Activated CD4-positive, alpha-beta T cell treated with anti-CD3 and anti-CD28 coated beads for 36 hours (primary cell): ENCODE measurements around the gene STAMBPL1. TPM values are rescaled to one million over a fixed set of nuclear protein-coding genes. Genes with fewer than 3 reads are reported as not detected.

Experiments used
- ATAC-seq: fragments of 200-7000 bp; cut with Tn5 transposase; one replicate; pipeline ENCODE4 v1.10.0; 2021; ENCODE audit warnings: mild to moderate bottlenecking, moderate library complexity
- CTCF ChIA-PET: fragments of 350-600 bp; sonication (Branson Sonifier 250); formaldehyde crosslinking; loops from one replicate; lab custom pipeline; 2021; ENCODE audit warnings: antibody characterized with exemption; lab: Charles Lee
- POLR2A ChIA-PET: fragments of 350-600 bp; sonication (Branson Sonifier 250); formaldehyde crosslinking; loops from one replicate; lab custom pipeline; 2021; ENCODE audit warnings: antibody characterized with exemption, inconsistent platforms; lab: Charles Lee
- DNase-seq: peaks from one replicate; pipeline ENCODE4 v3.0.0-alpha.2; 2020
- H3K27ac Mint-ChIP-seq: one replicate; pipeline ENCODE4 v1.8.0; 2021; ENCODE audit warnings: mixed read lengths
- H3K27me3 Mint-ChIP-seq: one replicate; pipeline ENCODE4 v1.8.0; 2021; ENCODE audit warnings: mixed read lengths
- H3K36me3 Mint-ChIP-seq: one replicate; pipeline ENCODE4 v1.8.0; 2021; ENCODE audit warnings: low read depth, mixed read lengths
- H3K4me1 Mint-ChIP-seq: one replicate; pipeline ENCODE4 v1.8.0; 2021; ENCODE audit warnings: mixed read lengths
- H3K4me3 Mint-ChIP-seq: one replicate; pipeline ENCODE4 v1.8.0; 2021; ENCODE audit warnings: mild to moderate bottlenecking, moderate library complexity, mixed read lengths
- H3K9me3 Mint-ChIP-seq: one replicate; pipeline ENCODE4 v1.8.0; 2021; ENCODE audit warnings: low read depth, mixed read lengths
- intact Hi-C, 2 experiments: fragments of 100-400 bp; cut with DNase I in 1 of 2; cut with micrococcal nuclease in 1 of 2; formaldehyde crosslinking; loops; one replicate each; pipeline versions ENCODE4 v1.14.2 to v1.15.1; 2022 to 2024; cut with DNase I, micrococcal nuclease
- total RNA-seq, 2 experiments: library from RNA; stranded (reverse); gene quantifications; one replicate each; pipeline ENCODE4 v1.2.3, GENCODE V29; 2021

Gene STAMBPL1
- total RNA-seq, 2 experiments from 2014 or later = 36.6 to 40.2 TPM

DNA sequence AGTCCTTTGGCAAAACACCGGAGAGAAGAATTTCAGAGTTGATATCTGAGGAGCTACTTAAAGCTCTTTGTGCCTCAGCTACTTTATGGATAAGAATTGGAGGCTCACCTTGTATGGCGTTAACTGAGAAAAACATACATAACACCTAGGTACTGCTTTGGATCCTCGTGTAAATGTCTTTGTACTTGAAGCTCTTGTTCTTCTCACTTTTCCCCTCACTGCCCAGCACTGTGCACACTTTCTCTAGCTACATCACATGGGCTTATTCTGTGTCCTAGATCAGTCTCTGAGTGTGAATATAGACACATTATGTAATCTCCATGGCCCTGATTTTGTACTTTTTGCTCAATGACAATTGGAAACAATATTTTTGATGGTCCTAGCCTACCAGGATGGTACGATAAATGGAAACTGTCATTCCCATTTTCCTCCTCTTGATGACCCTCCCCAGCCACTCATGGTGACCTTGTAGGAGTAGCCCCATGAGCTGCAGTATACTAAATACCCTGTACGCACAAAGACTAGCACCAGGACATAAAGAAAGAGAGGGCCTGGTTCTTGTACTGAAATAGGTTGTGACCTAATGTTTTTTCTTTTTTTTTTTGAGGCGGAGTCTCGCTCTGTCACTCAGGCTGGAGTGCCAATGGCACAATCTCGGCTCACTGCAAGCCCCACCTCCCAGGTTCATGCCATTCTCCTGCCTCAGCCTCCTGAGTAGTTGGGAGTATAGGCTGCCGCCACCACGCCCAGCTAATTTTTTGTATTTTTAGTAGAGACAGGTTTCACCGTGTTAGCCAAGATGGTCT, 22.1 kb downstream of the STAMBPL1 start:
- Mint-ChIP-seq H3K4me1 (peaks cover 53% of the 10 kb centered on the region), H3K9me3 (no peaks in the 10 kb centered on the region), H3K27ac (peak overlapping the region; percentile 90), H3K36me3 (peaks cover 43% of the 10 kb centered on the region), H3K27me3 (no peaks in the 10 kb centered on the region), H3K4me3 (peak overlapping the region; percentile 1)
- ATAC-seq = peak; percentile 52
- DNase-seq = peak; percentile 16
- POLR2A ChIA-PET = interaction anchor here (0.9 to 1.4 kb wide), 2 partner anchors 22 to 54 kb away, joined by 4 to 7 read pairs; partner anchors contain the start of gene STAMBPL1
- intact Hi-C loops = loop anchor here (1.0 to 2.0 kb wide), 4 partner anchors 22 to 232 kb away; partner anchors contain the start of gene STAMBPL1 (in 2 of the 2)
- CTCF ChIA-PET = interaction anchor here (0.5 to 4.8 kb wide), 11 partner anchors 13 to 127 kb away, joined by 3 to 50 read pairs (median 6); partner anchors contain the start of gene STAMBPL1

DNA sequence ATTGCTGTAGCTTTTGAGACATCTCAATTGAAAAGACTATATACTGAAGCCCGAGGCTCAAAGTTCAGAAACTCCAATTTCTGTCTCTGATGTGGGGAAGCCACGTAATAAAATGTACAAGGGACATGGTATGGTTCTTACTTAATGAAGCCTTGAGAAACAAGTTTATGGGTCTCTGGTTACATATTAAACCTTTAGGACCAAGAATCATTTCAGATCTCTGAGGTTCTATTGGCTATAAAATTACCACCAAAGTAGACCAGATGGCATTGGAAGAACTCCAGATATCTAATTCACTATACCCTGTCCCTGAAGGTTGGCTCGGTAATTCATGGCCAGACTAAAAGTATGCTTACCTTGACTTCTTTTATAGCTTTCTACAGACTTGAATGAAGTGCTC, 23.7 kb downstream of the STAMBPL1 start:
- no peak overlapping the region for H3K4me3 Mint-ChIP-seq
- peaks cover 49% of the 10 kb centered on the region for H3K36me3 Mint-ChIP-seq

GRCh38 chr10:88906921-88907320, 26.9 kb downstream of the STAMBPL1 start:
- intact Hi-C loops = no loop called here
- H3K9me3 Mint-ChIP-seq = no peaks in the 10 kb centered on the region
- H3K36me3 Mint-ChIP-seq = peaks cover 60% of the 10 kb centered on the region
- ChIA-PET POLR2A (no interaction called here), CTCF (interaction anchor here (1.0 to 5.3 kb wide), 12 partner anchors 8 to 124 kb away, joined by 3 to 31 read pairs (median 4); no protein-coding TSS in a partner anchor)
- no peak for ATAC-seq
- no peaks in the 10 kb centered on the region for H3K27me3 Mint-ChIP-seq
- no peak overlapping the region for H3K4me3 Mint-ChIP-seq
- DNase-seq = no peak
- H3K4me1 Mint-ChIP-seq = peaks cover 33% of the 10 kb centered on the region
- H3K27ac Mint-ChIP-seq = peak overlapping the region; percentile 67

More for the DNA sequence above, 23.7 kb downstream of the STAMBPL1 start:
- CTCF ChIA-PET = interaction anchor here (0.5 to 1.9 kb wide), 3 partner anchors 26 to 65 kb away, joined by 3 to 6 read pairs (median 3); no protein-coding TSS in a partner anchor
- Mint-ChIP-seq H3K9me3 (no peaks in the 10 kb centered on the region), H3K27me3 (no peaks in the 10 kb centered on the region), H3K27ac (no peak overlapping the region), H3K4me1 (peaks cover 52% of the 10 kb centered on the region)
- ATAC-seq = no peak
- intact Hi-C loops = no loop called here
- POLR2A ChIA-PET = no interaction called here
- DNase-seq = no peak

DNA sequence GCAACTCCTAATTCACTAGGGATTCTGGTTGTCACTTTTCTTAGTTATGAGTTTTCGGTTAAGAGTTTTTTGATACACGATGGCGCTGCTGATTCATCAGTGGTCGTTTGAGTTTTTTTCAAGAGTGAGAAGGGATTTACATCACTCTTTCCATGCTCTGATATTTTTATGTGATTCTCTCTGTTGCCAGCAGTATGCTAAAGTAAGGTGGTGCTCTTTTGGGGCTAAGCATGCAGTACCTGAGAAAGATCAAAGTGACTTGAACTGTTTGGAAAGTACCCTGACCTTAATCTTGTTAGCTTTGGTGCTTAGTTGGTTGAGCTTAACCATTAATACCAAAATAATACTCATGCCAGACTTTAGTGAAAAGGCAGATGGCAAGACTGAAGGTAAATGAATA, 28.1 kb downstream of the STAMBPL1 start:
- Mint-ChIP-seq H3K27me3 (no peaks in the 10 kb centered on the region), H3K9me3 (no peaks in the 10 kb centered on the region), H3K4me3 (peak overlapping the region; percentile 24), H3K27ac (peak overlapping the region; percentile 69), H3K36me3 (peaks cover 57% of the 10 kb centered on the region), H3K4me1 (peaks cover 22% of the 10 kb centered on the region)
- POLR2A ChIA-PET = interaction anchor here (0.5 kb wide), 1 partner anchor 93 kb away, joined by 5 read pairs; no protein-coding TSS in a partner anchor
- CTCF ChIA-PET = interaction anchor here (0.7 to 5.3 kb wide), 10 partner anchors 11 to 343 kb away, joined by 3 to 31 read pairs (median 4); partner anchors contain the start of gene LIPA
- ATAC-seq (peak; percentile 89), DNase-seq (peak; percentile 34)
- intact Hi-C loops = loop anchor here in 1 of 2 experiments (2.0 kb wide), 1 partner anchor 21 kb away; no protein-coding TSS in a partner anchor

DNA sequence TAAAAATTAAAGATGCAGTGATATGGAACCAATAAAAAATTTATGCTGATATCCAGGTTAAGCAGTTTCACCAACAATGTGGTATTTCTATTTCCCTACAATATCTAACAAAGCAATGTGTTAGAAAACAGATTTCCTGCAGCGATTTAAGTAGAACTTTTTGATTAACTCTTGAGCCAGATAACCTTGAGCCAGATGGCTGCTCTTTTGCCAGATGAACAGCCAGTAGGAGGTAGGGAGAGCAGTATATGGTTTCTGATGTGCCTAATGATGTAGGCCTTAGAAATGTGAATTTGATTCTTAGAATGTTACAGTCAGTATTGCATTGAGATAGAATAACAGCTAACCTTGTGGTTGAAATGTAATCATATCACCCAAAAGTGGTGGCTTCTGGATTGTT, 31.1 kb downstream of the STAMBPL1 start:
- intact Hi-C loops = no loop called here
- Mint-ChIP-seq H3K36me3 (peaks cover 46% of the 10 kb centered on the region), H3K9me3 (no peaks in the 10 kb centered on the region), H3K4me1 (peaks cover 22% of the 10 kb centered on the region), H3K27me3 (no peaks in the 10 kb centered on the region), H3K4me3 (no peak overlapping the region), H3K27ac (peak overlapping the region; percentile 13)
- ATAC-seq = no peak
- ChIA-PET POLR2A (no interaction called here), CTCF (interaction anchor here (1.1 to 5.3 kb wide), 3 partner anchors 21 to 306 kb away, joined by 3 to 31 read pairs (median 14); no protein-coding TSS in a partner anchor)
- DNase-seq = no peak

DNA sequence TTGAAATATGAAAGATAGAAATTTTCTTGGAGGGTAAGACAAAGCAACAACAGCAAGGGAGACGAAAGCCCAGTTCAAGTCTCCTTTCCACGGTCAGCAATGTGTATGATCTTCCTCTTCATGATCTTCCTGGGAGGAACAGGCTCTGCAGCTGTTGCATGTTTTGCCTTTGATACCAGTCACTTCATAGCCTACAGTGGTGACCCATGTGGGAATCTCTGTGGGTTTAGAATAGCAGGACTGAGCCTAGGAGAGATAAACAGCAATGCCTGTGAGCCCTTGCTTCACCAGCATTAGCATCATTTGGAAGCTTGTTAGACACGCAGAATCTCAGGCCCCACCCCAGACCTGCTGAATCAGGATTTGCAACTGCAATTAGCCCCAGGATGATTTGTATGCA, 31.8 kb downstream of the STAMBPL1 start:
- no peak overlapping the region for H3K4me3 Mint-ChIP-seq
- intact Hi-C loops = no loop called here
- H3K9me3 Mint-ChIP-seq = no peaks in the 10 kb centered on the region
- POLR2A ChIA-PET = no interaction called here
- H3K27ac Mint-ChIP-seq = no peak overlapping the region
- H3K4me1 Mint-ChIP-seq = peaks cover 23% of the 10 kb centered on the region
- H3K27me3 Mint-ChIP-seq = no peaks in the 10 kb centered on the region
- DNase-seq (no peak), ATAC-seq (no peak)
- CTCF ChIA-PET = interaction anchor here (0.5 to 2.6 kb wide), 3 partner anchors 20 to 120 kb away, joined by 4 to 14 read pairs (median 5); no protein-coding TSS in a partner anchor
- peaks cover 47% of the 10 kb centered on the region for H3K36me3 Mint-ChIP-seq

- POLR2A ChIA-PET = no interaction called here
- Mint-ChIP-seq H3K27ac (no peak overlapping the region), H3K4me3 (no peak overlapping the region), H3K36me3 (peaks cover 47% of the 10 kb centered on the region), H3K4me1 (peaks cover 18% of the 10 kb centered on the region), H3K9me3 (no peaks in the 10 kb centered on the region), H3K27me3 (no peaks in the 10 kb centered on the region)
- ATAC-seq = no peak
- no peak for DNase-seq
- CTCF ChIA-PET = interaction anchor here (0.9 kb wide), 1 partner anchor 20 kb away, joined by 3 read pairs; no protein-coding TSS in a partner anchor
- intact Hi-C loops = no loop called here
These were observed 33.1 kb downstream of the STAMBPL1 start for GRCh38 chr10:88913127-88913526.

DNA sequence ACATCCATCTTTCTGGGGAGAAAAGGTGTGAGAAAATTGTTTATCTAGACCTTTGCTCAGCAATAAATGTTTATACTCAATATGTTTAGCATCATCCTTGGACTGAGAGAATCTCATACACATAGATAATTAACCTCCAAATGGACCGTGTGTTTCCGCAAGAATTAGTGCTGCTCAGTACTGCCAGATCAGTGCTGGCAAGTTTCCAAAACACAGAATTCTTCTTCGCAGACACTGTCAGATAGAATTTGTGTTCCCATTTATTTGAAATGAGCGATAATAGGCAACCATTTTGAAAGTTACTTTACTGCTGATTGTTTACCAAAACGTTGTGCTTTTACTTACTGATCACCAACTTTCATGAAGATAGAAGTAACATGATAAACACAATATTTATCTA, 33.7 kb downstream of the STAMBPL1 start:
- Mint-ChIP-seq H3K27me3 (no peaks in the 10 kb centered on the region), H3K4me1 (peaks cover 11% of the 10 kb centered on the region), H3K9me3 (no peaks in the 10 kb centered on the region), H3K4me3 (no peak overlapping the region), H3K36me3 (peaks cover 40% of the 10 kb centered on the region), H3K27ac (no peak overlapping the region)
- intact Hi-C loops = no loop called here
- ATAC-seq = no peak
- ChIA-PET CTCF (no interaction called here), POLR2A (no interaction called here)
- no peak for DNase-seq

DNA sequence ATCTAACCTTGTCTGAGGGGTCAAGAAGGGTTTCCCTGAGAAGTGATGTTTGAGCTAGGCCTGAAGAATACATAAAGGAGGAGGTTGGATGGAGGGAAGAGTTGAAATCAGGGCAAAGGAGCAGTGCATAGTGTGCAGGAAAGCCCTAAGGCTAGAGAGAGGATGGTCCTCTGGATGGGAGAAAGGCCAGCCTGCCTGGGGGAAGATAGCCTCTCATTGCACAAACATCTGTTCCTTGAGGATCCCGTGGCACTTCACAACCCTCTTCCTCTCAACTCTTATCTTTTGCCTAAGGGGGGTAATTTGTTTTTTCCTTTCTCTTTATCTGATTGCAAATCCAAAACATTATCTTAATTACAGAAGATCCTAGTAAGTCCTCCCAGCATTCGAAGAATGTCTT, 35.7 kb downstream of the STAMBPL1 start:
- DNase-seq (no peak), ATAC-seq (no peak)
- Mint-ChIP-seq H3K27me3 (no peaks in the 10 kb centered on the region), H3K4me3 (no peak overlapping the region), H3K27ac (no peak overlapping the region), H3K36me3 (peaks cover 40% of the 10 kb centered on the region), H3K9me3 (no peaks in the 10 kb centered on the region), H3K4me1 (peaks cover 5% of the 10 kb centered on the region)
- ChIA-PET CTCF (no interaction called here), POLR2A (no interaction called here)
- intact Hi-C loops = no loop called here

- ChIA-PET CTCF (interaction anchor here (0.6 kb wide), 1 partner anchor 81 kb away, joined by 4 read pairs; no protein-coding TSS in a partner anchor), POLR2A (no interaction called here)
- Mint-ChIP-seq H3K36me3 (peaks cover 38% of the 10 kb centered on the region), H3K4me3 (no peak overlapping the region), H3K4me1 (peaks cover 5% of the 10 kb centered on the region), H3K27me3 (no peaks in the 10 kb centered on the region), H3K27ac (no peak overlapping the region), H3K9me3 (no peaks in the 10 kb centered on the region)
- no peak for ATAC-seq
- intact Hi-C loops = no loop called here
- no peak for DNase-seq
These were observed 36.2 kb downstream of the STAMBPL1 start for GRCh38 chr10:88916231-88916630.

DNA sequence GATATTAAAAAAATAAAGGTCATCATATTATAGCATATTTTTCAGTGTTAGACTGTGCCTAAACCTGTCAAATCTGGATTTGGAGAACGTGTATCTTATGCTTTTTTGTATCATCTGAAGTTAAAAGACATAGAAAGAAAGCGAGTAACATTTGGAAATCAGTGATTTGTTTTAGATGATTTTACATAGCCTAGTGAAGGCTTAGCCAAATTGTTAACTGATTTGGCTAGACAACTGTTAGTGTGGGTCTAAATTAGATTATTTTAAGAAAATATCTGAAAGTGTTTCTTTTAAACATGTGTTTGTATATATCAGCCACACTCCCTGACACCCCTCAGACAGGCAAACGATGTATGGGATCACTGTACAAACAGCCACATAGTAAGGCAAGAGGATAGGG, 36.9 kb downstream of the STAMBPL1 start:
- H3K9me3 Mint-ChIP-seq = no peaks in the 10 kb centered on the region
- intact Hi-C loops = no loop called here
- H3K27me3 Mint-ChIP-seq = no peaks in the 10 kb centered on the region
- peaks cover 5% of the 10 kb centered on the region for H3K4me1 Mint-ChIP-seq
- POLR2A ChIA-PET = no interaction called here
- CTCF ChIA-PET = interaction anchor here (0.5 to 0.6 kb wide), 2 partner anchors 82 to 91 kb away, joined by 3 to 4 read pairs; no protein-coding TSS in a partner anchor
- ATAC-seq (no peak), DNase-seq (no peak)
- peaks cover 31% of the 10 kb centered on the region for H3K36me3 Mint-ChIP-seq
- no peak overlapping the region for H3K27ac Mint-ChIP-seq
- no peak overlapping the region for H3K4me3 Mint-ChIP-seq
